Ecto neural progenitor cell (in vitro differentiated cells): ENCODE data around the gene PCDHB10.
"Not testable (repeated sequence)": the region's sequence is repeated elsewhere in the genome, so short reads cannot be mapped to it uniquely, and the experiment has no call there.

Experiments used
- DNase-seq: peaks from one replicate; pipeline ENCODE4 v3.0.0-alpha.2; 2018; ENCODE audit warnings: low spot score

Gene PCDHB10

GRCh38 chr5:141188682-141189081 lies 3.5 kb upstream of the PCDHB10 start:
- DNase-seq: not testable (repeated sequence)

GRCh38 chr5:141189131-141189530 lies 3.0 kb upstream of the PCDHB10 start:
- DNase-seq: not testable (repeated sequence)

GRCh38 chr5:141194332-141194731 lies 2.2 kb downstream of the PCDHB10 start:
- not testable (repeated sequence) for DNase-seq

GRCh38 chr5:141196363-141196762 lies 4.2 kb downstream of the PCDHB10 start:
- no peak for DNase-seq

GRCh38 chr5:141199359-141200235 lies 7.4 kb downstream of the PCDHB10 start, which contains the start of gene PCDHB11:
Gene PCDHB11, plus strand, starts transcription at chr5:141199627. Its CDS starts 148 bp downstream, at chr5:141199775.
- no peak for DNase-seq

GRCh38 chr5:141201126-141201525 lies 9.0 kb downstream of the PCDHB10 start:
- not testable (repeated sequence) for DNase-seq

- not testable (repeated sequence) for DNase-seq
Measured at GRCh38 chr5:141201646-141202045, 9.5 kb downstream of the PCDHB10 start.

- no peak for DNase-seq
Measured at GRCh38 chr5:141208478-141208877, 16.3 kb downstream of the PCDHB10 start, which contains the start of gene PCDHB12. Gene PCDHB12, plus strand, starts transcription at chr5:141208719. Its CDS starts 189 bp downstream, at chr5:141208908.

GRCh38 chr5:141210281-141210680 lies 18.1 kb downstream of the PCDHB10 start:
- not testable (repeated sequence) for DNase-seq

- DNase-seq: not testable (repeated sequence)
Measured at GRCh38 chr5:141210849-141211248, 18.7 kb downstream of the PCDHB10 start.

- DNase-seq: not testable (repeated sequence)
Measured at GRCh38 chr5:141213656-141214339, 21.6 kb downstream of the PCDHB10 start, which contains the start of gene PCDHB13. Gene PCDHB13, plus strand, starts transcription at chr5:141213919. Its CDS starts 205 bp downstream, at chr5:141214124.

- not testable (repeated sequence) for DNase-seq
Measured at GRCh38 chr5:141214583-141214982, 22.4 kb downstream of the PCDHB10 start.

- DNase-seq: not testable (repeated sequence)
Measured at GRCh38 chr5:141215504-141215903, 23.4 kb downstream of the PCDHB10 start.

GRCh38 chr5:141216035-141216434 lies 23.9 kb downstream of the PCDHB10 start:
- not testable (repeated sequence) for DNase-seq

- no peak for DNase-seq
Measured at GRCh38 chr5:141223112-141223783, 31.1 kb downstream of the PCDHB10 start, which contains the start of gene PCDHB14. Gene PCDHB14, plus strand, starts transcription at chr5:141223343. Its CDS starts 163 bp downstream, at chr5:141223506.

- DNase-seq: not testable (repeated sequence)
Measured at GRCh38 chr5:141224844-141225243, 32.7 kb downstream of the PCDHB10 start.

- DNase-seq: not testable (repeated sequence)
Measured at GRCh38 chr5:141225421-141225820, 33.3 kb downstream of the PCDHB10 start.

- DNase-seq: no peak
Measured at GRCh38 chr5:141234109-141234667, 42.0 kb downstream of the PCDHB10 start.

GRCh38 chr5:141235922-141236321 lies 43.8 kb downstream of the PCDHB10 start:
- not testable (repeated sequence) for DNase-seq

- no peak for DNase-seq
Measured at GRCh38 chr5:141236516-141237313, 44.6 kb downstream of the PCDHB10 start.

- no peak for DNase-seq
Measured at GRCh38 chr5:141241496-141241895, 49.3 kb downstream of the PCDHB10 start.
